Stimulated activated CD8-positive, alpha-beta memory T cell treated with anti-CD3 and anti-CD28 coated beads, Interleukin-7, amount 100 ng/mL, for 24 hours (primary cell): ENCODE results near the gene CYB5D1.
A peak's percentile ranks its signal among the peaks of the same experiment; 100 is the strongest.

Experiments
- DNase-seq: peaks from one replicate; pipeline ENCODE4 v3.0.0-alpha.2; 2020; ENCODE audit warnings: low read depth

CYB5D1 gene

DNA sequence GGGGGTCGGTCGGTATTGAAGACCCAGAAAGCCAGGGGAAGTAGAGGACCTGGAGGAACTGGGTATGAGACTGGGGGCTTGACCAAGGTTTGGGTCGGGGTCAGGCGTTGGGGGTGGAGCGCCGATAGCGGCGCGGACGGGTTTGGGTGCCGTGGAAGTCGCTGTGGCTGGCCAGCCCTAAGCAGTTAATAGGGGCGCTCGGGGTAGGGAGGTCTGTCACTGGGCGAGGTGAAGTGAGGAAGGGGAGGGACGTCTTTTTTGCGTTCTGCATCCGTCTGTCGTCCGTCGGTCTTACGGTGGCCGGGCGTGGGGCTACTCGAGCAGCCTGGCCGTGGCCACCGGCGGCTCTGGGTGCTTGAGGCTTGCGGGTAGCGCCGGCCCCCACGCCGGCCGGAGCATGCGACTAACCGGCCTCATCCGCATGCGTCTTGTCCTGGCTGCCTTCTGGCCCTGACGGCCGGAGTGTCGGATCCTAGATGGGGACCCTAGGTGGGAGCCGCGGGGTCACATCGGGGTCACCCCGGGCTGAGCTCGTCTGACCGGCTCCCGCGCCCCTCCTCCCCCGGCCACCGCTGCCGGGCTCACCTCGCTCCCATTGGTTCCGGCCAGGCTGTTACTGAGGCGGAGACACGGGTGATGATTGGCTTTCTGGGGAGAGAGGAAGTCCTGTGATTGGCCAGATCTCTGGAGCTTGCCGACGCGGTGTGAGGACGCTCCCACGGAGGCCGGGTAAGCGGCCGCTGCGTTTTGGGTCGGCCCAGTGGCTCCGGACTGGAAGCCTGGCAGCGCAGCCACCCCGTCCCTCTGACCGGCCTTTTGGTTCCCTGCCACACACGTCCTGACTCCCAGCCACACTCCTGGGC is 13.3 kb upstream of the CYB5D1 start:
- peak; percentile 72 for DNase-seq

DNA sequence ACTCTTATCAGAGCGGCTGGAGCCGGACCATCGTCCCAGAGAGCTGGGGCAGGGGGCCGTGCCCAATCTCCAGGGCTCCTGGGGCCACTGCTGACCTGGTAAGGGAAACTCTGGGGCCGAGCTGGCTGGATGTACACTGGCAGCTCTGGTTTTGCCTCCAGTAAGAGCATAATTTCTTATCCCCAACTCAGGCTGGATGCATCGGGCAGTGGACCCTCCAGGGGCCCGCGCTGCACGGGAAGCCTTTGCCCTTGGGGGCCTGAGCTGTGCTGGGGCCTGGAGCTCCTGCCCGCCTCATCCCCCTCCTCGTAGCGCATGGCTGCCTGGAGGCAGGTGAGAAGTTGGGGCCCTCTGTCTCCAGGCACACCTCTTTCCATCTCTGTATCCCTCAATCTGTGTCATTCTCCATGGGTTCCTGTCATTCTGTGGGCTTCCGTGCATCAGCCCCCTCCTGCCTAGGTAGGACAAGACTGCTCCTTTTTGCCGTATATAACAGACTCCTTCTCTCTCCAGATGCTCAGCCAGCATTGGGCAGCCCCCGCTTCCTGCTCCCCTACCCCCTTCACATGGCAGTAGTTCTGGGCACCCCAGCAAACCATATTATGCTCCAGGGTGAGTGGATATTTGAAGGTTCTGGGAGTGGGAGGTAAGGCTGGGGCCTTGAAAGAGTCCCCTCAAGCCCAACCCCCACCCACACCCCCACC is 12.3 kb upstream of the CYB5D1 start:
- DNase-seq = no peak

DNA sequence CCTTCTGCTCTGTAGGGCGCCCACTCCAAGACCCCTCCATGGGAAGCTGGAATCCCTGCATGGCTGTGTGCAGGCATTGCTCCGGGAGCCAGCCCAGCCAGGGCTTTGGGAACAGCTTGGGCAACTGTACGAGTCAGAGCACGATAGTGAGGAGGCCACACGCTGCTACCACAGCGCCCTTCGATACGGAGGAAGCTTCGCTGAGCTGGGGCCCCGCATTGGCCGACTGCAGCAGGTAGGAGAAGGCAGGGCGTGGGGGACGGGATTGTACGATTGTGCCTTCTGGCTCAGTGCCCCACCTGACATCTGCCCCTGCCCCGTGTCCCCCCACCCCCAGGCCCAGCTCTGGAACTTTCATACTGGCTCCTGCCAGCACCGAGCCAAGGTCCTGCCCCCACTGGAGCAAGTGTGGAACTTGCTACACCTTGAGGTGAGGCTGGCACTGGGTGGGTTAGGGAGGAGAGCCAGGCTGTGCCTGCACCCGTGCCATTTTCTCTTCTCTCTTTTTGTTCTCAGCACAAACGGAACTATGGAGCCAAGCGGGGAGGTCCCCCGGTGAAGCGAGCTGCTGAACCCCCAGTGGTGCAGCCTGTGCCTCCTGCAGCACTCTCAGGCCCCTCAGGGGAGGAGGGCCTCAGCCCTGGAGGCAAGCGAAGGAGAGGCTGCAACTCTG is 11.6 kb upstream of the CYB5D1 start:
- no peak for DNase-seq

DNA sequence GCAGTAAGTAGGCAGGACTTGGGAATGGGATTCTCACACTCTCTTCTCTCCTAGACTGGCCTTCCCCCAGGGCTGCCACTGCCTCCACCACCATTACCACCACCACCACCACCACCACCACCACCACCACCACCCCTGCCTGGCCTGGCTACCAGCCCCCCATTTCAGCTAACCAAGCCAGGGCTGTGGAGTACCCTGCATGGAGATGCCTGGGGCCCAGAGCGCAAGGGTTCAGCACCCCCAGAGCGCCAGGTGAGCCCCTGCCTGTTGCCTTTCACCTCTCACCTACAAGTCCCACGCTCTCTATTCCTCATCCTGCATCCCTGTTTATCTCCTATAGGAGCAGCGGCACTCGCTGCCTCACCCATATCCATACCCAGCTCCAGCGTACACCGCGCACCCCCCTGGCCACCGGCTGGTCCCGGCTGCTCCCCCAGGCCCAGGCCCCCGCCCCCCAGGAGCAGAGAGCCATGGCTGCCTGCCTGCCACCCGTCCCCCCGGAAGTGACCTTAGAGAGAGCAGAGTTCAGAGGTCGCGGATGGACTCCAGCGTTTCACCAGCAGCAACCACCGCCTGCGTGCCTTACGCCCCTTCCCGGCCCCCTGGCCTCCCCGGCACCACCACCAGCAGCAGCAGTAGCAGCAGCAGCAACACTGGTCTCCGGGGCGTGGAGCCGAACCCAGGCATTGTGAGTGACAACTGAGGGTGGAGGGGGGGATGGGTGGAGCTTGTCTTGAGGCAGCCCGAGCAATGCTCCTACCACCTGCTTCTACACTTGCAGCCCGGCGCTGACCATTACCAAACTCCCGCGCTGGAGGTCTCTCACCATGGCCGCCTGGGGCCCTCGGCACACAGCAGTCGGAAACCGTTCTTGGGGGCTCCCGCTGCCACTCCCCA is 10.8 kb upstream of the CYB5D1 start:
- DNase-seq = no peak

DNA sequence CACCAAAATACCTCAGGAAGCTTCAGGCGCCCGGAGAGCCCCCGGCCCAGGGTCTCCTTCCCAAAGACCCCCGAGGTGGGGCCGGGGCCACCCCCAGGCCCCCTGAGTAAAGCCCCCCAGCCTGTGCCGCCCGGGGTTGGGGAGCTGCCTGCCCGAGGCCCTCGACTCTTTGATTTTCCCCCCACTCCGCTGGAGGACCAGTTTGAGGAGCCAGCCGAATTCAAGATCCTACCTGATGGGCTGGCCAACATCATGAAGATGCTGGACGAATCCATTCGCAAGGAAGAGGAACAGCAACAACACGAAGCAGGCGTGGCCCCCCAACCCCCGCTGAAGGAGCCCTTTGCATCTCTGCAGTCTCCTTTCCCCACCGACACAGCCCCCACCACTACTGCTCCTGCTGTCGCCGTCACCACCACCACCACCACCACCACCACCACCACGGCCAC is 9.6 kb upstream of the CYB5D1 start:
- no peak for DNase-seq

DNA sequence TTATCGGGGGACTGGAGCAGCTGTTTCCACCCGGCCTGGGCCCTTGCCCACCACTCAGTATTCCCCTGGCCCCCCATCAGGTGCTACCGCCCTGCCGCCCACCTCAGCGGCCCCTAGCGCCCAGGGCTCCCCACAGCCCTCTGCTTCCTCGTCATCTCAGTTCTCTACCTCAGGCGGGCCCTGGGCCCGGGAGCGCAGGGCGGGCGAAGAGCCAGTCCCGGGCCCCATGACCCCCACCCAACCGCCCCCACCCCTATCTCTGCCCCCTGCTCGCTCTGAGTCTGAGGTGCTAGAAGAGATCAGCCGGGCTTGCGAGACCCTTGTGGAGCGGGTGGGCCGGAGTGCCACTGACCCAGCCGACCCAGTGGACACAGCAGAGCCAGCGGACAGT is 9.1 kb upstream of the CYB5D1 start:
- no peak for DNase-seq

DNA sequence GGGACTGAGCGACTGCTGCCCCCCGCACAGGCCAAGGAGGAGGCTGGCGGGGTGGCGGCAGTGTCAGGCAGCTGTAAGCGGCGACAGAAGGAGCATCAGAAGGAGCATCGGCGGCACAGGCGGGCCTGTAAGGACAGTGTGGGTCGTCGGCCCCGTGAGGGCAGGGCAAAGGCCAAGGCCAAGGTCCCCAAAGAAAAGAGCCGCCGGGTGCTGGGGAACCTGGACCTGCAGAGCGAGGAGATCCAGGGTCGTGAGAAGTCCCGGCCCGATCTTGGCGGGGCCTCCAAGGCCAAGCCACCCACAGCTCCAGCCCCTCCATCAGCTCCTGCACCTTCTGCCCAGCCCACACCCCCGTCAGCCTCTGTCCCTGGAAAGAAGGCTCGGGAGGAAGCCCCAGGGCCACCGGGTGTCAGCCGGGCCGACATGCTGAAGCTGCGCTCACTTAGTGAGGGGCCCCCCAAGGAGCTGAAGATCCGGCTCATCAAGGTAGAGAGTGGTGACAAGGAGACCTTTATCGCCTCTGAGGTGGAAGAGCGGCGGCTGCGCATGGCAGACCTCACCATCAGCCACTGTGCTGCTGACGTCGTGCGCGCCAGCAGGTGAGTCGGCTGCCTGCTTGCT is 8.6 kb upstream of the CYB5D1 start:
- no peak for DNase-seq

DNA sequence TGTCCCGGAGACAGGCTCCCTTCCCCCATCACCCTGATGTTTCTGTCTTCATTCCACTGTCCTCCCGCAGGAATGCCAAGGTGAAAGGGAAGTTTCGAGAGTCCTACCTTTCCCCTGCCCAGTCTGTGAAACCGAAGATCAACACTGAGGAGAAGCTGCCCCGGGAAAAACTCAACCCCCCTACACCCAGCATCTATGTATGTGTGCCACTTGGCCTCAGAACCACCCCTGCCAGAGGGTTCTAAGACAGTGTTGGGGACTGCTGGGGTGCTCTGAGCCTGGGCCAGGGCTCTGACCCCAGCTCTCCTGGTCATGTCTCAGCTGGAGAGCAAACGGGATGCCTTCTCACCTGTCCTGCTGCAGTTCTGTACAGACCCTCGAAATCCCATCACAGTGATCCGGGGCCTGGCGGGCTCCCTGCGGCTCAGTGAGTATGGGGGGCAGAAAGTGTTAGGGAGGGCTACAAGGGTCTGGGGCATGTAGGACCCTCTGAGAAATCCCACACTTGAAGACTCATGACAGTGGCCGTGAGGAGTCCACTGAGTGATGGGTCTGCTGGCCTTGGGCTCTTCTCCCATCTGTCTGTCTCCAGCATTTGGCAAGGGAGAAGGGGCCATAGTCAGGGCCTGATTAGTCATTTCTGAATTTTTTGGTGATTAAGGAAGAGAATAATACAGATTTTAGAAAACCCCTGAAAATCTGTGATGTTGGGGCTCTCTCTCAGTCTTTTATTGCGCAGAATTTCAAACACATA is 7.9 kb upstream of the CYB5D1 start:
- DNase-seq = no peak

DNA sequence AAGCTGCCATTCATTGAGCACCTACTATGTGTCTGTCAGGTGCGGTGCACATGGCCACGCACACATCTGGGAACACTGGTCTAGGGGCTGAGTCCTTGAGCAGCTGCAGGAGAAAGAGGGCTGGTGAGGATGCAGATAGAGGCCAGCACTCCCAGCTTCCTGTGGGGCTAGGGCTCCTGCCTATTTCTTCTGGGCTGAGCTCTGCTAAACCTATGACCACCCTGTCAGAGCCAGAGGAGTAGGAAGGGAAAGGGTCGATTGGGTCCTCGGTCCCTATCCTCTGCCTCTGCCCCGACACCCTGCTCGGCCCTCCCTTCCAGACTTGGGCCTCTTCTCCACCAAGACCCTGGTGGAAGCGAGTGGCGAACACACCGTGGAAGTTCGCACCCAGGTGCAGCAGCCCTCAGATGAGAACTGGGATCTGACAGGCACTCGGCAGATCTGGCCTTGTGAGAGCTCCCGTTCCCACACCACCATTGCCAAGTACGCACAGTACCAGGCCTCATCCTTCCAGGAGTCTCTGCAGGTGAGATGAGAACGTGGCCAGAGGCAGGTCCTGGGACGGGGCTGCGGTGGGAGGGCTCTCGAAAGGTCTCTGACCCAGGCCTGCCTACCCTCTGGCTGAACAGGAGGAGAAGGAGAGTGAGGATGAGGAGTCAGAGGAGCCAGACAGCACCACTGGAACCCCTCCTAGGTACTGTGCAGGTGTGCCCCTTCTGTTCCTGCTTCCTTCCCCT is 6.9 kb upstream of the CYB5D1 start:
- no peak for DNase-seq

DNA sequence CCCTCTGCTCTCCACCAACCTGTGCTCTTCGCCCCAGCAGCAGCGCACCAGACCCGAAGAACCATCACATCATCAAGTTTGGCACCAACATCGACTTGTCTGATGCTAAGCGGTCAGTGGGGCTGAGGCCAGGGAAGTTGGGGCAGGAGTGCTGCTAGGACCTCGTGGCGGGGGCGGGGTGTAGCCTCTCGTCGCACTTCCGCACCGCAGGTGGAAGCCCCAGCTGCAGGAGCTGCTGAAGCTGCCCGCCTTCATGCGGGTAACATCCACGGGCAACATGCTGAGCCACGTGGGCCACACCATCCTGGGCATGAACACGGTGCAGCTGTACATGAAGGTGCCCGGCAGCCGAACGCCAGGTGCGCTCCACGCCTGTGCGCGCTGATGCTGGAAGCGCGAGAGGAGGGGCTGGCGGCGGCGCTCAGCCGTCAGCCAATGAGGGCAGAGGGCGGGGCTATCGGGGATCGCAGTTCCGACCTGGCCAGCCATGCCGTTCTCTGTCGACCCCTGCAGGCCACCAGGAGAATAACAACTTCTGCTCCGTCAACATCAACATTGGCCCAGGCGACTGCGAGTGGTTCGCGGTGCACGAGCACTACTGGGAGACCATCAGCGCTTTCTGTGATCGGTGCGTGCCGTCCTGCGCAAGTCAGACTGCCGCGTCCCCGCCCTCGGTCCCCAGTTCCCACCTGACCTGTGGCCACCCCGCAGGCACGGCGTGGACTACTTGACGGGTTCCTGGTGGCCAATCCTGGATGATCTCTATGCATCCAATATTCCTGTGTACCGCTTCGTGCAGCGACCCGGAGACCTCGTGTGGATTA is 6.2 kb upstream of the CYB5D1 start:
- peak; percentile 84 for DNase-seq

DNA sequence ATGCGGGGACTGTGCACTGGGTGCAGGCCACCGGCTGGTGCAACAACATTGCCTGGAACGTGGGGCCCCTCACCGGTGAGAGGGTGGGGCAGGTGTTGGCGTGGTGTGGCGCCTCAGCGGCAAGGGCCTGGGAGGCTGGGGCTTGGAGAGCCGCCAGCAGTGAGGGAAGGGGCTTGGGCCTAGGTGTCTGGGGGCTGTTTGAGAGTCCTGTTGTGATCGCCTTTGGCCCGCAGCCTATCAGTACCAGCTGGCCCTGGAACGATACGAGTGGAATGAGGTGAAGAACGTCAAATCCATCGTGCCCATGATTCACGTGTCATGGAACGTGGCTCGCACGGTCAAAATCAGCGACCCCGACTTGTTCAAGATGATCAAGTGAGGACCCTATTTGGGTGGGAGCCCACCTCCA is 5.5 kb upstream of the CYB5D1 start:
- no peak for DNase-seq

DNA sequence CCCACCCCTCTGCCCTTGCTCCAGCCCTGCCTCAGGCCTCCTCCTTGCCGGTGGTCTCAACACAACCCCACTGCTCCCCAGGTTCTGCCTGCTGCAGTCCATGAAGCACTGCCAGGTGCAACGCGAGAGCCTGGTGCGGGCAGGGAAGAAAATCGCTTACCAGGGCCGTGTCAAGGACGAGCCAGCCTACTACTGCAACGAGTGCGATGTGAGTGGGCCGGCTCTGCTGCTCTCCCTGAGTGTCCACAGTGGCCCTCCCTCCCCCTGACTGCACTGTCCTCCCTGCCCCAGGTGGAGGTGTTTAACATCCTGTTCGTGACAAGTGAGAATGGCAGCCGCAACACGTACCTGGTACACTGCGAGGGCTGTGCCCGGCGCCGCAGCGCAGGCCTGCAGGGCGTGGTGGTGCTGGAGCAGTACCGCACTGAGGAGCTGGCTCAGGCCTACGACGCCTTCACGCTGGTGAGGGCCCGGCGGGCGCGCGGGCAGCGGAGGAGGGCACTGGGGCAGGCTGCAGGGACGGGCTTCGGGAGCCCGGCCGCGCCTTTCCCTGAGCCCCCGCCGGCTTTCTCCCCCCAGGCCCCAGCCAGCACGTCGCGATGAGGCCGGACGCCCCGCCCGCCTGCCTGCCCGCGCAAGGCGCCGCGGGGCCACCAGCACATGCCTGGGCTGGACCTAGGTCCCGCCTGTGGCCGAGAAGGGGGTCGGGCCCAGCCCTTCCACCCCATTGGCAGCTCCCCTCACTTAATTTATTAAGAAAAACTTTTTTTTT is 4.7 kb upstream of the CYB5D1 start:
- DNase-seq = no peak

DNA sequence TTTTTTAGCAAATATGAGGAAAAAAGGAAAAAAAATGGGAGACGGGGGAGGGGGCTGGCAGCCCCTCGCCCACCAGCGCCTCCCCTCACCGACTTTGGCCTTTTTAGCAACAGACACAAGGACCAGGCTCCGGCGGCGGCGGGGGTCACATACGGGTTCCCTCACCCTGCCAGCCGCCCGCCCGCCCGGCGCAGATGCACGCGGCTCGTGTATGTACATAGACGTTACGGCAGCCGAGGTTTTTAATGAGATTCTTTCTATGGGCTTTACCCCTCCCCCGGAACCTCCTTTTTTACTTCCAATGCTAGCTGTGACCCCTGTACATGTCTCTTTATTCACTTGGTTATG is 4.1 kb upstream of the CYB5D1 start:
- DNase-seq = no peak

DNA sequence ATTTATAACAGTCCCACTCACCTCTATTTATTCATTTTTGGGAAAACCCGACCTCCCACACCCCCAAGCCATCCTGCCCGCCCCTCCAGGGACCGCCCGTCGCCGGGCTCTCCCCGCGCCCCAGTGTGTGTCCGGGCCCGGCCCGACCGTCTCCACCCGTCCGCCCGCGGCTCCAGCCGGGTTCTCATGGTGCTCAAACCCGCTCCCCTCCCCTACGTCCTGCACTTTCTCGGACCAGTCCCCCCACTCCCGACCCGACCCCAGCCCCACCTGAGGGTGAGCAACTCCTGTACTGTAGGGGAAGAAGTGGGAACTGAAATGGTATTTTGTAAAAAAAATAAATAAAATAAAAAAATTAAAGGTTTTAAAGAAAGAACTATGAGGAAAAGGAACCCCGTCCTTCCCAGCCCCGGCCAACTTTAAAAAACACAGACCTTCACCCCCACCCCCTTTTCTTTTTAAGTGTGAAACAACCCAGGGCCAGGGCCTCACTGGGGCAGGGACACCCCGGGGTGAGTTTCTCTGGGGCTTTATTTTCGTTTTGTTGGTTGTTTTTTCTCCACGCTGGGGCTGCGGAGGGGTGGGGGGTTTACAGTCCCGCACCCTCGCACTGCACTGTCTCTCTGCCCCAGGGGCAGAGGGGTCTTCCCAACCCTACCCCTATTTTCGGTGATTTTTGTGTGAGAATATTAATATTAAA is 3.6 kb upstream of the CYB5D1 start:
- DNase-seq = no peak

DNA sequence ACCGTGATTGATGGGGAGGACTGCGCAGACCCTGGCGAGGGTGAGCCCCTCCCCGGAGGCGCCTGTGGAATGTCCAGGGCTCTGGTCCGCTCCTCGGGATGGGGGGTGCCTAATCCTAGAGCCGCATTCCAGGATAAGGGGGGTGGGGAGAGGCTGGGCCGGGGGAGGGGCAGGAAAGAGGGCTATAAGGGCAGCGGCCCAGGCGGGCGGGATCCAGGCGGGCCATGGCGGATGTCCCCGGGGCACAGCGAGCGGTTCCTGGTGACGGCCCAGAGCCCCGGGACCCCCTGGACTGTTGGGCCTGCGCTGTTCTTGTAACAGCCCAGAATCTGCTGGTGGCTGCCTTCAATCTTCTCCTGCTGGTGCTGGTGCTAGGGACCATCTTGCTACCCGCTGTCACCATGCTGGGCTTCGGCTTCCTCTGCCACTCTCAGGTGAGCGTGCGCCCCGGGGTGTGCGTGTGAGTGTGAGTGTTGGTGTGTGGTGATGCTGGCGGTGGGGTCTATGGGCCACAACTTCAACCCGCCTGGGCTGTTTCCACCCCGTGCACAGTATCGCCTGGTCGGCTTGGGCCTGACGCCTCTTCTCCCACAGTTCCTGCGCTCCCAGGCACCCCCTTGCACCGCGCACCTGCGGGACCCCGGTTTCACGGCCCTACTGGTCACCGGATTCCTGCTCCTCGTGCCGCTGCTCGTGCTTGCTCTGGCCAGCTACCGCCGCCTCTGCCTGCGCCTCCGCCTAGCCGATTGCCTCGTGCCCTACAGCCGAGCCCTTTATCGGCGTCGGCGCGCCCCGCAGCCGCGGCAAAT is 2.7 kb upstream of the CYB5D1 start, which contains the start of gene TMEM88:
TMEM88 (plus strand) TSS at position 216 of the 809 bp plus-strand sequence; CDS start at position 225, 9 bp downstream.
- no peak for DNase-seq

DNA sequence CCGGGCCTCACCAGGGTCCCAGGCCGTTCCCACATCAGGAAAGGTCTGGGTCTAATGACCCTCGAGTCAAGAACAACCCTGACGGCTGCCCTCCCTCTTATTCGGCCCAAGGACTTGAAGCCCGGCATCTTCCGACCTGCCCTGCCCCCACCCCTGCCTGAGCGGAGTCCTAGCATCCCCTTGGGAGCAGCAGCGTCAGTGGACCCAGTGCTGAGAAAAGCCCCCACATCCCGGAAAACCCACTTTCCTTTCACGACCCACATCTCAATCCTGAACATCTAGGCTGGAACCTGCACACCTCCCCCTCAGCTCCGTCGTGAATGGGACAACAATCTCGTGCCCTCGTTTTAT is 2.2 kb upstream of the CYB5D1 start:
- no peak for DNase-seq
